H9 (cell line): Measurements from ENCODE around the gene IQGAP3. TPM values are rescaled to one million over a fixed set of nuclear protein-coding genes. Genes with fewer than 3 reads are reported as not detected.

ENCODE experiments used
- DNase-seq: peaks from one replicate; pipeline ENCODE4 v3.0.0-alpha.2; 2017
- H2AFZ ChIP-seq: one replicate; pipeline ENCODE4 v1.6.1; 2013; ENCODE audit warnings: mild to moderate bottlenecking, low read length, control low read depth, moderate library complexity
- H2AK5ac ChIP-seq: 2 replicates; pipeline ENCODE4 v1.6.1; 2013; ENCODE audit warnings: low read length, control low read depth, mixed read lengths; ENCODE audit not compliant: insufficient read length
- H2BK120ac ChIP-seq: one replicate; pipeline ENCODE4 v1.6.1; 2013; ENCODE audit warnings: low read depth, mild to moderate bottlenecking, low read length, control low read depth, inconsistent platforms; ENCODE audit not compliant: poor library complexity, severe bottlenecking
- H2BK12ac ChIP-seq: 2 replicates; pipeline ENCODE4 v1.6.1; 2013; ENCODE audit warnings: low read length, control low read depth, mixed read lengths, low read depth; ENCODE audit not compliant: insufficient read length
- H2BK15ac ChIP-seq: 2 replicates; pipeline ENCODE4 v1.6.1; 2013; ENCODE audit warnings: low read depth, low read length, control low read depth
- H2BK20ac ChIP-seq: one replicate; pipeline ENCODE4 v1.6.1; 2013; ENCODE audit warnings: low read depth, mild to moderate bottlenecking, low read length, control low read depth, inconsistent platforms; ENCODE audit not compliant: poor library complexity, severe bottlenecking
- H2BK5ac ChIP-seq: 2 replicates; pipeline ENCODE4 v1.6.1; 2013; ENCODE audit warnings: low read length, control low read depth, mixed read lengths; ENCODE audit not compliant: insufficient read length
- H3K14ac ChIP-seq: 2 replicates; pipeline ENCODE4 v1.6.1; 2013; ENCODE audit warnings: low read length, control low read depth; ENCODE audit not compliant: insufficient read depth
- H3K18ac ChIP-seq: 2 replicates; pipeline ENCODE4 v1.6.1; 2013; ENCODE audit warnings: low read depth, mild to moderate bottlenecking, mixed read lengths, low read length, control low read depth; ENCODE audit not compliant: insufficient read length
- H3K23ac ChIP-seq: 2 replicates; pipeline ENCODE4 v1.6.1; 2013; ENCODE audit warnings: low read length, control low read depth, mixed read lengths, low read depth; ENCODE audit not compliant: insufficient read length
- H3K23me2 ChIP-seq: 2 replicates; pipeline ENCODE4 v1.6.1; 2013; ENCODE audit warnings: low read depth, mild to moderate bottlenecking, mixed read lengths, low read length, control low read depth; ENCODE audit not compliant: insufficient read length, poor library complexity, severe bottlenecking
- H3K27ac ChIP-seq: 2 replicates; pipeline ENCODE4 v1.5.1; 2013; ENCODE audit warnings: low read length, control low read depth, mixed read lengths, low read depth; ENCODE audit not compliant: insufficient read length
- H3K27me3 ChIP-seq: 2 replicates; pipeline ENCODE4 v1.6.1; 2013; ENCODE audit warnings: low read length, control low read depth, inconsistent platforms; ENCODE audit not compliant: insufficient read depth
- H3K4ac ChIP-seq: 2 replicates; pipeline ENCODE4 v1.6.1; 2013; ENCODE audit warnings: low read depth, mild to moderate bottlenecking, control low read depth, inconsistent platforms, low read length, moderate library complexity
- H3K4me1 ChIP-seq: 2 replicates; pipeline ENCODE4 v1.6.1; 2013; ENCODE audit warnings: low read length, control low read depth, inconsistent platforms; ENCODE audit not compliant: insufficient read depth
- H3K4me2 ChIP-seq: 2 replicates; pipeline ENCODE4 v1.6.1; 2013; ENCODE audit warnings: low read length, control low read depth, mixed read lengths; ENCODE audit not compliant: insufficient read length, insufficient read depth
- H3K56ac ChIP-seq: 2 replicates; pipeline ENCODE4 v1.6.1; 2013; ENCODE audit warnings: low read depth, mild to moderate bottlenecking, mixed read lengths, low read length, control low read depth; ENCODE audit not compliant: insufficient read length
- H3K79me1 ChIP-seq: 2 replicates; pipeline ENCODE4 v1.6.1; 2013; ENCODE audit warnings: low read depth, mild to moderate bottlenecking, moderate library complexity, low read length, control low read depth, inconsistent platforms; ENCODE audit not compliant: insufficient read depth, poor library complexity, severe bottlenecking
- H3K79me2 ChIP-seq: 2 replicates; pipeline ENCODE4 v1.6.1; 2013; ENCODE audit warnings: low read length, control low read depth, inconsistent platforms; ENCODE audit not compliant: insufficient read depth
- H3K9ac ChIP-seq: 2 replicates; pipeline ENCODE4 v1.6.1; 2013; ENCODE audit warnings: low read length, control low read depth, mixed read lengths; ENCODE audit not compliant: insufficient read length; ENCODE audit errors: extremely low read depth
- H3K9me3 ChIP-seq: one replicate; pipeline ENCODE4 v1.6.1; 2013; ENCODE audit warnings: low read depth, low read length, inconsistent platforms; ENCODE audit not compliant: control insufficient read depth
- H3T11ph ChIP-seq: one replicate; pipeline ENCODE4 v1.6.1; 2013; ENCODE audit warnings: mild to moderate bottlenecking, low read length, control low read depth, inconsistent platforms
- H4K20me1 ChIP-seq: one replicate; pipeline ENCODE4 v1.6.1; 2013; ENCODE audit not compliant: control insufficient read depth, insufficient read length, insufficient read depth
- H4K5ac ChIP-seq: 2 replicates; pipeline ENCODE4 v1.6.1; 2013; ENCODE audit warnings: low read depth, mild to moderate bottlenecking, mixed read lengths, low read length, control low read depth; ENCODE audit not compliant: insufficient read length
- H4K8ac ChIP-seq: replicated peaks from 2 replicates; pipeline ENCODE4 v1.6.1; 2013; ENCODE audit warnings: low read length, control low read depth, mixed read lengths, low read depth; ENCODE audit not compliant: insufficient read length
- H4K91ac ChIP-seq: 2 replicates; pipeline ENCODE4 v1.6.1; 2013; ENCODE audit warnings: low read depth, mild to moderate bottlenecking, moderate library complexity, mixed read lengths, low read length, control low read depth; ENCODE audit not compliant: insufficient read length
- H3K27ac Mint-ChIP-seq, 3 experiments: 2 replicates in 2 of 3; 3 replicates in 1 of 3; pipeline ENCODE4 v1.8.0; 2020 to 2021; ENCODE audit warnings: mixed read lengths in 3 of 3, mild to moderate bottlenecking in 1 of 3, moderate library complexity in 1 of 3
- H3K27me3 Mint-ChIP-seq: 2 replicates; pipeline ENCODE4 v1.8.0; 2021; ENCODE audit warnings: low read depth, mild to moderate bottlenecking, moderate library complexity, mixed read lengths
- H3K36me3 Mint-ChIP-seq, 3 experiments: 2 replicates in 2 of 3; 3 replicates in 1 of 3; pipeline ENCODE4 v1.8.0; 2020 to 2021; ENCODE audit warnings: low read depth in 3 of 3, mixed read lengths in 3 of 3; ENCODE audit not compliant: insufficient read depth in 1 of 3
- H3K4me1 Mint-ChIP-seq, 2 experiments: 2 replicates each; pipeline ENCODE4 v1.8.0; 2020; ENCODE audit warnings: mixed read lengths in 2 of 2
- H3K4me3 Mint-ChIP-seq, 2 experiments: 2 replicates in 1 of 2; 3 replicates in 1 of 2; pipeline ENCODE4 v1.8.0; 2020 to 2021; ENCODE audit warnings: mild to moderate bottlenecking in 2 of 2, mixed read lengths in 2 of 2, moderate library complexity in 1 of 2
- H3K9me3 Mint-ChIP-seq, 2 experiments: 2 replicates in 1 of 2; 3 replicates in 1 of 2; pipeline ENCODE4 v1.8.0; 2020; ENCODE audit warnings: mild to moderate bottlenecking in 2 of 2, mixed read lengths in 2 of 2, moderate library complexity in 1 of 2
- WGBS: extraction: QIAGEN DNeasy Blood & Tissue Kit; methylation state at CpG from one replicate; pipeline ENCODE4 v1.1.7; 2013; ENCODE audit warnings: missing lambda C conversion rate, low lambda C conversion rate, mixed read lengths; ENCODE audit not compliant: insufficient read length; ENCODE audit errors: extremely low coverage; 5-methylcytosine and 5-hydroxymethylcytosine counted together
- total RNA-seq: library from RNA; stranded (reverse); gene quantifications from 2 replicates; pipeline ENCODE4 v1.2.1, GENCODE V29; 2021
- TF ChIP-seq, protein P1 (sequence below): fragments of 200-600 bp; sonication (generic); conservative IDR thresholded peaks from 3 replicates; pipeline ENCODE4 v1.8.0; 2021; ENCODE audit warnings: antibody characterized with exemption, mild to moderate bottlenecking

The IQGAP3 gene
- total RNA-seq, 1 experiment from 2014 or later = 24.5 TPM

DNA sequence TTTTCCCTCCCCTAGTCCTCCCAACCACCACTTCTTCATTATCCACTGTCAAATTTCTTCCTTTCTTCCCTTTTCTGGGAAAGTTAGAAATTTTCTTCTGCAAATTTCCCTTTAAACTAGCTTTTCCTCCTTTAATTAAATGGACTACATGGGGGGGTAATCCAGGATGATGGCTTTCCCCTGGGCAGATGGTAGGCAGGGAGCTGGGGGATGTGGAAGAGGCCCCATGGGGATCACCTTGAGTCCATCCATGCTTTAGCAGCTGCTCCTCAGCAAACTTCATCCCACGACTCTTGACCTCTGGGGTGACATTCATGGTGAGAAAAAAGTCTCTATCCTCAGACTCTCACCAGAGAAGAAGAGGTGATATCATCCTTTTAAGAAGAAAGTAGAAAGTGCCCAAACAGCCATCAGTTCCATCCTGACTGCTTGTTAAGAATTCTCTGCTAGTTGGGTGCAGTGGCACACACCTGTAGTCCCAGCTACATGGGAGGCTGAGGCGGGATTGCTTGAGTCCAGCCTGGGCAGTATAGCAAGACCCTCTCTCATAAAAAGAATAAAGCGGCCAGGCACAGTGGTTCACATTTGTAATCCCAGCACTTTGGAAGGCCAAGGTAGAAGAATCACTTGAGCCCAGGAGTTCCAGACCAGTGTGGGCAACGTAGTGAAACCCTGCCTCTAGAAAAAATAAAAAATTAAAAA, 26.5 kb upstream of the IQGAP3 start:
- H2AK5ac ChIP-seq = no peak overlapping the region
- H3K56ac ChIP-seq = no peak overlapping the region
- WGBS = no CpG with 5 or more reads among the region's 4 CpGs
- no peak overlapping the region for H4K91ac ChIP-seq
- no peak overlapping the region for H3K23ac ChIP-seq
- H3K9me3 ChIP-seq = no peaks in the 10 kb centered on the region
- Mint-ChIP-seq H3K4me3 (no peak overlapping the region), H3K36me3 (peaks cover 29 to 59% (median 50%) of the 10 kb centered on the region in 3 experiments; a peak in 6 of 7 replicates), H3K27me3 (peaks cover 2% of the 10 kb centered on the region; the same call in 1 of the 2 replicates), H3K9me3 (no peaks in the 10 kb centered on the region; a peak in 2 of 5 replicates), H3K4me1 (peaks cover 15 to 23% of the 10 kb centered on the region in 2 experiments), H3K27ac (no peak overlapping the region; a peak in 1 of 7 replicates)
- no peak overlapping the region for H3K4ac ChIP-seq
- H3K18ac ChIP-seq = no peak overlapping the region
- H3K27me3 ChIP-seq = no peaks in the 10 kb centered on the region
- H2BK120ac ChIP-seq = no peak overlapping the region
- no peak for DNase-seq
- no peak overlapping the region for H3K27ac ChIP-seq
- TF ChIP-seq, protein P1, sequence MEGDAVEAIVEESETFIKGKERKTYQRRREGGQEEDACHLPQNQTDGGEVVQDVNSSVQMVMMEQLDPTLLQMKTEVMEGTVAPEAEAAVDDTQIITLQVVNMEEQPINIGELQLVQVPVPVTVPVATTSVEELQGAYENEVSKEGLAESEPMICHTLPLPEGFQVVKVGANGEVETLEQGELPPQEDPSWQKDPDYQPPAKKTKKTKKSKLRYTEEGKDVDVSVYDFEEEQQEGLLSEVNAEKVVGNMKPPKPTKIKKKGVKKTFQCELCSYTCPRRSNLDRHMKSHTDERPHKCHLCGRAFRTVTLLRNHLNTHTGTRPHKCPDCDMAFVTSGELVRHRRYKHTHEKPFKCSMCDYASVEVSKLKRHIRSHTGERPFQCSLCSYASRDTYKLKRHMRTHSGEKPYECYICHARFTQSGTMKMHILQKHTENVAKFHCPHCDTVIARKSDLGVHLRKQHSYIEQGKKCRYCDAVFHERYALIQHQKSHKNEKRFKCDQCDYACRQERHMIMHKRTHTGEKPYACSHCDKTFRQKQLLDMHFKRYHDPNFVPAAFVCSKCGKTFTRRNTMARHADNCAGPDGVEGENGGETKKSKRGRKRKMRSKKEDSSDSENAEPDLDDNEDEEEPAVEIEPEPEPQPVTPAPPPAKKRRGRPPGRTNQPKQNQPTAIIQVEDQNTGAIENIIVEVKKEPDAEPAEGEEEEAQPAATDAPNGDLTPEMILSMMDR = no peak
- H4K20me1 ChIP-seq = no peaks in the 10 kb centered on the region
- no peaks in the 10 kb centered on the region; the same call in 1 of the 2 replicates for H3K79me2 ChIP-seq
- peaks cover 4% of the 10 kb centered on the region for H3K23me2 ChIP-seq
- H4K5ac ChIP-seq = no peak overlapping the region
- H2BK15ac ChIP-seq = no peak overlapping the region
- no peak overlapping the region for H2AFZ ChIP-seq
- H3K79me1 ChIP-seq = no peaks in the 10 kb centered on the region
- no peak overlapping the region for H3T11ph ChIP-seq
- no peak overlapping the region for H2BK12ac ChIP-seq
- no peak overlapping the region for H3K4me2 ChIP-seq
- no peak overlapping the region for H4K8ac ChIP-seq
- no peak overlapping the region for H3K9ac ChIP-seq
- H3K4me1 ChIP-seq = no peaks in the 10 kb centered on the region; the same call in 1 of the 2 replicates
- H3K14ac ChIP-seq = no peak overlapping the region
- H2BK5ac ChIP-seq = no peak overlapping the region
- H2BK20ac ChIP-seq = no peak overlapping the region
